Stimulated activated naive CD4-positive, alpha-beta T cell (primary cell): ENCODE measurements around the gene NFAT5.
"Not testable (repeated sequence)": the region's sequence is repeated elsewhere in the genome, so short reads cannot be mapped to it uniquely, and the experiment has no call there.

Source experiments
- DNase-seq, 6 experiments: peaks; one replicate each; lab custom pipeline; 2025; lab: John Stamatoyannopoulos, UW

Gene NFAT5

GRCh38 chr16:69595127-69596036, 29.6 kb downstream of the NFAT5 start:
- no peak for DNase-seq

- no peak for DNase-seq
Measured at GRCh38 chr16:69596801-69597200, 31.0 kb downstream of the NFAT5 start.

GRCh38 chr16:69598045-69598444, 32.3 kb downstream of the NFAT5 start:
- DNase-seq, result no peak

GRCh38 chr16:69599731-69600130, 34.0 kb downstream of the NFAT5 start:
- DNase-seq, result no peak

GRCh38 chr16:69600202-69600601, 34.4 kb downstream of the NFAT5 start:
- DNase-seq, result no peak

- no peak for DNase-seq
Measured at GRCh38 chr16:69601250-69601649, 35.5 kb downstream of the NFAT5 start.

GRCh38 chr16:69606985-69607384, 41.2 kb downstream of the NFAT5 start:
- no peak for DNase-seq

GRCh38 chr16:69607674-69608073, 41.9 kb downstream of the NFAT5 start:
- no peak for DNase-seq

GRCh38 chr16:69610356-69610755, 44.6 kb downstream of the NFAT5 start:
- no peak for DNase-seq

- DNase-seq, result no peak
Measured at GRCh38 chr16:69611103-69611640, 45.4 kb downstream of the NFAT5 start.

GRCh38 chr16:69613378-69614154, 47.8 kb downstream of the NFAT5 start:
- no peak for DNase-seq

GRCh38 chr16:69615528-69615927, 49.8 kb downstream of the NFAT5 start:
- no peak for DNase-seq

GRCh38 chr16:69616082-69616481, 50.3 kb downstream of the NFAT5 start:
- no peak for DNase-seq

GRCh38 chr16:69618307-69618706, 52.5 kb downstream of the NFAT5 start:
- DNase-seq, result no peak

GRCh38 chr16:69618721-69619120, 53.0 kb downstream of the NFAT5 start:
- no peak for DNase-seq

- no peak for DNase-seq
Measured at GRCh38 chr16:69619514-69619913, 53.7 kb downstream of the NFAT5 start.

GRCh38 chr16:69620573-69620972, 54.8 kb downstream of the NFAT5 start:
- no peak for DNase-seq

- DNase-seq, result no peak
Measured at GRCh38 chr16:69621225-69621624, 55.5 kb downstream of the NFAT5 start.

- DNase-seq, result no peak
Measured at GRCh38 chr16:69626256-69626655, 60.5 kb downstream of the NFAT5 start.

GRCh38 chr16:69632828-69633227, 67.1 kb downstream of the NFAT5 start:
- DNase-seq, result no peak

- DNase-seq, result no peak
Measured at GRCh38 chr16:69633375-69633774, 67.6 kb downstream of the NFAT5 start.

GRCh38 chr16:69636563-69637146, 70.9 kb downstream of the NFAT5 start:
- not testable (repeated sequence) for DNase-seq
